ENCODE measurements around the gene TM4SF5. TPM values are rescaled to one million over a fixed set of nuclear protein-coding genes. Genes with fewer than 3 reads are reported as not detected.

Gene TM4SF5
- not detected for polyA plus RNA-seq

- Mint-ChIP-seq H3K36me3 (no peaks in the 10 kb centered on the region), H3K4me1 (peaks cover 0 to 9% (median 7%) of the 10 kb centered on the region in 3 donors), H3K9me3 (no peaks in the 10 kb centered on the region), H3K4me3 (no peak within 1 kb of the TSS), H3K27me3 (peaks cover 4% of the 10 kb centered on the region), H3K27ac (peak within 1 kb of the TSS in 1 of 3 donors; percentile 50)
Measured at GRCh38 chr17:4771519-4772234, at the start of gene TM4SF5. Gene TM4SF5, plus strand, starts transcription at chr17:4771886. Its CDS starts 37 bp downstream, at chr17:4771923.

DNA sequence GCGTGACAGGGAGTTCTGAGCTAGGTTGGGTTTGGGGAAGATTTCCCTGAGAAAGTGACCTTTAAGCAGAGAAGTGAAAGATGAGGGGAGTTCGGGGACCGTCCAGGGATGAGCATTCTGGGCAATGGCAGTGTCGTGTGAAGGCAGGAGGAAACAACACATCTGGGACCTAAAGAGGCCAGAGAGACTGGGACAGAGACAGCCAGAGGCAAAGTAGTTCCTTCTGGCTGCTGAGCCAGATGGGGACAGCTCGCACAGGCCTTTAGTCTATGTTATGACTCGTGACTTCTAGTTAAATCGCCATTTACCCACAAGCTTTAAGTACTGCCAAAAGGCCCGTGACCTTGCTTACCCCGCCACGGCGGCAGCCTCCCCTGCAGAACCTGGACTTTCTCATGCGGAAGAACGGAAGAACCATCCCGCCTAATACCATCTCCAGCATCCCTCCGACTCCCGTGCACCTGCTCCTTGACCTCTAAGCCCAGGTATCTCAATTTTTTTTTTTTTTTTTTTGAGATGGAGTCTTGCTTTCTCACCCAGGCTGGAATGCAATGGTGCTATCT, 48.9 kb upstream of the TM4SF5 start:
- Mint-ChIP-seq H3K9me3 (no peaks in the 10 kb centered on the region), H3K36me3 (no peaks in the 10 kb centered on the region), H3K4me1 (peaks cover 12 to 14% (median 13%) of the 10 kb centered on the region in 3 donors), H3K27ac (peak overlapping the region in 1 of 3 donors; percentile 43), H3K27me3 (no peaks in the 10 kb centered on the region), H3K4me3 (peak overlapping the region in 1 of 4 donors; percentile 16)

DNA sequence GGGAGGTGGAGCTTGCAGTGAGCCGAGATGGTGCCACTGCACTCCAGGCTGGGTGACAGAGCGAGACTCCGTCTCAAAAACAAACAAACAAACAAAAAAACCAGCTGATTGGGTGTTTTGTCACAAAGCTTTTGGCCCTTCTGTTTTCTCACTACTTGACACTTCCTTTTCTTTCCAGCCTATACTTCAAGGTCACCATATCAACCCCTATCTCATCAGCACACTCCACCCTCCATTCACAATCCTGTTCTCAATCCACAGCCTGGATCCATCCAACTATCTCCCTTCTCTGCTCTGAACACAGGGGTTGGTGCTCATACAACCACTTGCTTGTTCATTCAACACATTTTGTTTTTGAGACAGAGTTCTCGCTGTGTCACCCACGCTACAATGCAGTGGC, 47.0 kb upstream of the TM4SF5 start:
- Mint-ChIP-seq H3K9me3 (no peaks in the 10 kb centered on the region), H3K27me3 (no peaks in the 10 kb centered on the region), H3K4me1 (peaks cover 12 to 14% (median 13%) of the 10 kb centered on the region in 3 donors), H3K36me3 (no peaks in the 10 kb centered on the region), H3K27ac (no peak overlapping the region), H3K4me3 (no peak overlapping the region)

DNA sequence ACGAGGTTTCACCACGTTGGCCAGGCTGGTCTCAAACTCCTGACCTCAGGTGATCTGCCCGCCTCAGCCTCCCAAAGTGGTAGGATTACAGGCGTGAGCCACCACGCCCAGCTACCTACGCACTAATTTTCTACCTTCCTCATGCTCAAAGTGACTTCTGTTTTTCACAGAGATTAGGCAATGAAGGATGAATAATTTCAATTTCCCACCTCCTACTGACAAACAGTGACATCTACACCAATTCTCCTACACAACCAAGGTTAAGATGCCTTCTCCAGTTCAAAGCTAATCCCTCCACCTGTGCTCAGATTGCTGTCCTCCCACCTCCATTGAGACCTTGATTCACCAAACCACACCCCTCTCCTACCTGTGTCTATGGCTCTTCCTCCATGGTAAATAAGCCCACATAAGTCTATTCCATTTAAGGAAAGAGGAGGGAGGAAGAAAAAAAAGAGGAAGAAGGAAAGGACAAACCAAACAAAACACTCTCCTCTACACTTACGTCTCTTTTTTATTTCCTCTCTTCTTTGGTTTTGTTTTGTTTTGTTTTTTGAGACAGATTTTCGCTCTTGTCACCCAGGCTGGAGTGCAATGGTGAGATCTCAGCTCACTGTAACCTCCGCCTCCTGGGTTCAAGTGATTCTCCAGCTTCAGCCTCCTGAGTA, 45.9 kb upstream of the TM4SF5 start:
- Mint-ChIP-seq H3K27ac (peak overlapping the region in 1 of 3 donors; percentile 40), H3K4me3 (peak overlapping the region in 1 of 4 donors; percentile 37), H3K27me3 (no peaks in the 10 kb centered on the region), H3K4me1 (peaks cover 13 to 16% (median 14%) of the 10 kb centered on the region in 3 donors), H3K9me3 (no peaks in the 10 kb centered on the region), H3K36me3 (no peaks in the 10 kb centered on the region)

DNA sequence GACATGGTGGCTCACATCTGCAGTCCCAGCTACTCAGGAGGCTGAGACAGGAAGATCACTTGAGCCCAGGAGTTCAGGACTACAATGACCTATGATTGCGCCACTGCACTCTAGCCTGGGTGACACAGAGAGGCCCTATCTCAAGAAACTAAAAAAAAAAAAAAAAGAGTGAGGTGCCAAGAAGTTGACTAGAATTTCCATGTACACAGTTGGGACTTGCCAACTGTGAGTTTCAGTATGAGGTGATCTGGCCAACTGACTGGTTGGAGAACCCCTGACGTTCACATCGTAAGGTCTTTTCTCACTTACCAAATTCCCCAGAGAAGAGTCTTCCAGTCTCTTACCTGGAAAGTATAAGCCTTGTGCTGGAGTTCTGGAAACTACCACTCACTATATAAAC, 43.6 kb upstream of the TM4SF5 start:
- Mint-ChIP-seq H3K4me1 (peaks cover 15 to 20% (median 18%) of the 10 kb centered on the region in 3 donors), H3K9me3 (no peaks in the 10 kb centered on the region), H3K36me3 (no peaks in the 10 kb centered on the region), H3K27me3 (no peaks in the 10 kb centered on the region), H3K27ac (no peak overlapping the region), H3K4me3 (peak overlapping the region in 1 of 4 donors; percentile 12)

DNA sequence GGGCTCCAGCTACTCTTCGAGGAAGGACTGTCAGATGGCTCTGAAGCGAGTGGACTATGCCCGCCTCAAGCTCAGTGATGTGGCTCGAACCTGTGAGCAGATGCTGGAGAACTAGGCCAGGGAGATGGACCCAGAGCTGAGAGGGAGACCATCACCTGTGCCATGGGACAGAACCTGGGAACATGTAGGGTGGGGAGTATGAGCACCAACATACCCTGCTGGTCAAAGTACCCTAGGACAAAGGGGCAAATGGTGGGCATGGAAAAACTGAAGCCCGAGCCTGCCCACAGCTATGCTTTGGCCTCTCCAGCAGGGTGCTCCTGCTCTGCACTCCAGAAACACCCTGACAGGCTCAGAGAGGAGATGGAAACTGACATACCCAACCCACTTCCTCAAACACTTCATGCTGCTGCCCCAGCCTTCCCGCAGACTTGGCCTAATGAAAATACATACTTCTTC, 38.6 kb upstream of the TM4SF5 start:
- peaks cover 20 to 40% (median 22%) of the 10 kb centered on the region in 3 donors for H3K4me1 Mint-ChIP-seq
- peak overlapping the region; percentile 41 to 89 (median 74) for H3K4me3 Mint-ChIP-seq
- no peaks in the 10 kb centered on the region for H3K9me3 Mint-ChIP-seq
- no peaks in the 10 kb centered on the region for H3K27me3 Mint-ChIP-seq
- peak overlapping the region; percentile 70 to 94 (median 92) for H3K27ac Mint-ChIP-seq
- H3K36me3 Mint-ChIP-seq, result peaks cover 2% of the 10 kb centered on the region

DNA sequence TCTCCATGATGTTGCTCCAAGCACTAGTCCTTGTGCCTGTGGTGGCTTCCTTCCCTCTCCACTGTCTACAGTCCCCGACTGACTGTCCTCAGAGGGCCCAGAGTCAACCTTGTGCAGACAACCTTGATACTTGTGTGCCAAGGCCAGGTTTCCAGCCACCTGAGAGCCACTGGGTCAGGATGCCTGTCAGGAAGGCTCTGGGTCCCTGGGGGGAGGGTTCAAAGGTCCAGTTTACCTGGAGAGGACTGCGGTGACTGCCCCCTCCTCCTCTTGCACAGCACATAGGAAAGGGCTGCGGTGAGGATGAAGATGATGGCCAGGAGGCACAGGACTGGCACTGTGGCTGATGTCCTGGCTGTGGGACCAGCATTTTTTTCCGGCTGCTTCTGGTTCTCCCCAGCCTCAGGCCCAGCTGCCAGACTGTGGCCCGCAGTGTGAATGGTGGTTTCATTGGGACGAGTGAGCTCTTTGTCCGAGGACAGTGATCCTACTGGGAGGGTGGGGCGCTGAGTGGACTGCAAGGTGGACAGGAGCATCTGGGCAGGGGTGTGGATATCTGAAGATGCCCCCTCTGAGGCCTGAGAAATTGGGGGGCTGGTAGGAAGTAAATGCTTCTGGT, 36.7 kb upstream of the TM4SF5 start:
- Mint-ChIP-seq H3K4me3 (peak overlapping the region in 1 of 4 donors; percentile 20), H3K27ac (peak overlapping the region in 2 of 3 donors; percentile 43 to 94), H3K9me3 (no peaks in the 10 kb centered on the region), H3K4me1 (peaks cover 22 to 46% (median 28%) of the 10 kb centered on the region in 3 donors), H3K27me3 (no peaks in the 10 kb centered on the region), H3K36me3 (peaks cover 2% of the 10 kb centered on the region)

DNA sequence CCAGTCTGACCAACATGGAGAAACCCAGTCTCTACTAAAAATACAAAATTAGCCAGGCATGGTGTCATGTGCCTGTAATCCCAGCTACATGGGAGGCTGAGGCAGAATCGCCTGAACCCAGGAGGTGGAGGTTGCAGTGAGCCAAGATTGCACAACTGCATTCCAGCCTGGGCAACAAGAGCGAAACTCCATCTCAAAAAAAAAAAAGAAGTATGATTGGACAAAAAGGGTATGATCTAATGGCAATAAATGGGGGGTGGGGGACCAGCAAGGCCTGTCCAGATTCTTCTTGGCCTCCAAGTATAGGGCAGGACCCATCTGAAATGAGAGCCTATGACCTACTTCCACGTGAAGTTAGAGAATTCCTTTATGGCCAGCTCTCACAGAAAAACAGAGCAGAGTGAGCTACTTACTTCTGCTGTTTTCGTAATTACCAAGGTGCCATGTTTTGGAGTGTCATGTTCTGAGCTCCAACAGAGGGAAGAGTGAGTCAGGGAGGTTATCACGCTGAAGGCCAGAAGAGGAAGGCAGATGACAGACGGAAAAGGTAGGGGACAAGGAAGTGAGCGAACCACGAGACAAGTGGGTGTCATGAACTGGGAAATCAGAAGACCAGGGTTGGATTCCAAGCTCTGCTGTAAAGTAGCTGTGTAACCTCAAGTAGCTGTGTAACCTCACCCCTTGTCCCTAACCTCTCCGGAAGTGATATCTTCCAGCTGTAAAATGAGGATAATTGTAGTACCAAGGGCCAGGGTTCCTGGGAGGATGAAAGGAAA, 35.6 kb upstream of the TM4SF5 start:
- Mint-ChIP-seq H3K36me3 (peaks cover 2% of the 10 kb centered on the region), H3K27me3 (no peaks in the 10 kb centered on the region), H3K27ac (peak overlapping the region; percentile 43 to 72 (median 59)), H3K4me3 (peak overlapping the region in 3 of 4 donors; percentile 13 to 28 (median 20)), H3K4me1 (peaks cover 24 to 46% (median 31%) of the 10 kb centered on the region in 3 donors), H3K9me3 (no peaks in the 10 kb centered on the region)

GRCh38 chr17:4738136-4739121, 33.3 kb upstream of the TM4SF5 start:
- H3K27me3 Mint-ChIP-seq, result peaks cover 1% of the 10 kb centered on the region
- peak overlapping the region; percentile 86 to 97 (median 94) for H3K4me3 Mint-ChIP-seq
- peaks cover 12 to 33% (median 22%) of the 10 kb centered on the region in 3 donors for H3K4me1 Mint-ChIP-seq
- H3K27ac Mint-ChIP-seq, result peak overlapping the region; percentile 84 to 97 (median 96)
- no peaks in the 10 kb centered on the region for H3K9me3 Mint-ChIP-seq
- peaks cover 1% of the 10 kb centered on the region for H3K36me3 Mint-ChIP-seq

GRCh38 chr17:4739122-4740024, 32.3 kb upstream of the TM4SF5 start, which contains the start of the genes CXCL16 and ZMYND15:
Gene CXCL16, minus strand, starts transcription at chr17:4739928. Its CDS starts 589 bp downstream, at chr17:4739339.
Gene ZMYND15, plus strand, starts transcription at chr17:4739833. Its CDS starts 716 bp downstream, at chr17:4740549.
- Mint-ChIP-seq H3K4me1 (peaks cover 7 to 25% (median 19%) of the 10 kb centered on the region in 3 donors), H3K27ac (peak within 1 kb of the TSS; percentile 84 to 97 (median 96)), H3K4me3 (peak within 1 kb of the TSS; percentile 86 to 97 (median 94)), H3K9me3 (no peaks in the 10 kb centered on the region), H3K36me3 (no peaks in the 10 kb centered on the region), H3K27me3 (peaks cover 6% of the 10 kb centered on the region)

- Mint-ChIP-seq H3K27me3 (peaks cover 6% of the 10 kb centered on the region), H3K27ac (peak overlapping the region in 2 of 3 donors; percentile 85 to 86), H3K36me3 (no peaks in the 10 kb centered on the region), H3K4me1 (peaks cover 5 to 22% (median 19%) of the 10 kb centered on the region in 3 donors), H3K4me3 (peak overlapping the region; percentile 78 to 95 (median 88)), H3K9me3 (no peaks in the 10 kb centered on the region)
Measured at GRCh38 chr17:4740025-4740351, 31.7 kb upstream of the TM4SF5 start.

DNA sequence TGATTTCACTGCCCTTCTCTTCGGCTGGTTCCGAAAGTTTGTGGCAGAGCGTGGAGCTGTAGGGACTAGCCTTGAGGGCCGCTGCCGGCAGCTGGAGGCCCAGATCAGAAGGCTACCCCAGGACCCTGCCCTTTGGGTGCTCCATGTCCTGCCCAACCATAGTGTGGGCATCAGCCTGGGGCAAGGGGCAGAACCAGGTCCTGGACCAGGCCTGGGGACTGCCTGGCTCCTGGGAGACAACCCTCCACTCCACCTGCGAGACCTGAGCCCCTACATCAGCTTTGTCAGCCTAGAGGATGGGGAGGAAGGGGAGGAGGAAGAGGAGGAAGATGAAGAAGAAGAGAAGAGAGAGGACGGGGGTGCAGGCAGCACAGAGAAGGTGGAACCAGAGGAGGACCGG, 31.1 kb upstream of the TM4SF5 start:
- Mint-ChIP-seq H3K36me3 (no peaks in the 10 kb centered on the region), H3K4me1 (peaks cover 8 to 19% (median 16%) of the 10 kb centered on the region in 3 donors), H3K9me3 (no peaks in the 10 kb centered on the region), H3K27me3 (peaks cover 10% of the 10 kb centered on the region), H3K27ac (peak overlapping the region in 2 of 3 donors; percentile 85 to 86), H3K4me3 (peak overlapping the region; percentile 78 to 95 (median 88))

All from IgD-negative memory B cell (primary cell).